ENCODE results near the gene ARPC2. TPM values are rescaled to one million over a fixed set of nuclear protein-coding genes. Genes with fewer than 3 reads are reported as not detected.

The ARPC2 gene
- total RNA-seq, 1 experiment from 2014 or later: 273 TPM

DNA sequence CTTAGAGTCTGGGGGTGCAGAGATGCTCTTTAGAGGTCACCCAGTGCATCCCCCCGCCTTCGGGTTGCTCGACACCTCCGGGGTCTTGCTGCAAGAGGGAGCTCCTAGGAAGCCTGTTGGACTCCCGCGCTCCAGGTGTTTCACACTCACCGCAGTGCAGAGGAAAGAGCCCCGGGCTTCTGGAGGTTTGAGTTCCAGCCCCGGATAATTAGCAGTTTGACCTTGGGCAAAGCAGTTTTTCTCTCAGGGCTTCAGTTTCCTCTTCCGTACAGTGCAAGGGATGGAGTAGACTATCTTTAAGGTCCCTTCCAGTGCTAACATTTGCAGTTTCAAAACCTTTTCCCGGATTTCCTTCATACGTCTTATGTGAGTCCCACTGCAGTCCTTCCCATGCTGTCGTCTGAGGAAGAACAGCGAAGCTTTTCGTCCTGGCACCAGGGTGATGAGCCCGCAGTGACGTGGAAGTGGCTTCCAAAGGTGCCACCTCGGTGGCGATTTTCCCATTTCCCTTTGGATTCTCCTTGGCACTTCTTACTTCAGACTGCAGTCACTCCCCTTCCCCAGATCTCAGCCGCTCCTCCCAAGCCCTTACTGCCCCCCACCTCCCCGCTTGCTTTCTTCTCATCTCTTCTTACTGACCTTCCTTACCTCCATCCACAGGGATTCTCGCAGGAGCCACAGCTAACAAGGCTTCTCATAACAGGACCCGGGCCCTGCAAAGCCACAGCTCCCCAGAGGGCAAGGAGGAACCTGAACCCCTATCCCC, 53.9 kb downstream of the ARPC2 start:
- POLR2A ChIA-PET (ENCODE audit: unreplicated experiment): interaction anchor here (0.5 to 1.6 kb wide), 6 partner anchors 16 to 452 kb away, joined by 3 to 13 read pairs (median 4); no protein-coding TSS in a partner anchor
- H3K79me2 ChIP-seq (ENCODE audit: low read depth): peaks cover 52% of the 10 kb centered on the region

DNA sequence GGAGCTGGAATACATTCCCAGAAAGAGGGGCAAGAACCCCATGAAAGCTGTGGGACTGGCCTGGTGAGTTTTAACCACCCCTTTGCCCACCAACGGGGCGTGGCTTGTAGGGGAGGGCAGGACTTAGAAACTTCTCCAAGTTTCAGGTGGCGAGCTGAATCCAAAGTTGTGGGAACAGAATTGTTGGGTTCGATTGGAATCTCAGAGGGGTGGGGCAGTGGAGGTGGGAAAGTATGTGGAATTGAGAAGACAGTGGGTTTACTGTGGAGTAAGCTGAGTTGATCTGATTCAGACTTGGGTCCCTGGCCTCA, 54.5 kb downstream of the ARPC2 start:
- intact Hi-C loops (cut with micrococcal nuclease; ENCODE audit: unreplicated experiment): loop anchor here (5.0 to 10.0 kb wide), 3 partner anchors 84 to 576 kb away; partner anchors contain the start of genes BCS1L and ZNF142
- POLR2A ChIA-PET (ENCODE audit: unreplicated experiment): interaction anchor here (0.5 to 0.9 kb wide), 4 partner anchors 24 to 117 kb away, joined by 3 to 4 read pairs (median 3); no protein-coding TSS in a partner anchor

More for the DNA sequence above, 53.9 kb downstream of the ARPC2 start:
- intact Hi-C loops (cut with micrococcal nuclease; ENCODE audit: unreplicated experiment): loop anchor here (1.0 to 10.0 kb wide), 4 partner anchors 84 to 576 kb away; partner anchors contain the start of genes BCS1L, CATIP and ZNF142
- BruUV-seq (replicated peaks): no TSS peak
- Histone ChIP-seq H2AFZ (peak overlapping the region; percentile 77), H4K20me1 (ENCODE audit: insufficient read depth) (peaks cover 24% of the 10 kb centered on the region), H3F3A (ENCODE audit: insufficient read depth, low read depth) (peaks cover 37% of the 10 kb centered on the region), H3K36me3 (ENCODE audit: low read depth) (peaks cover 18% of the 10 kb centered on the region), H3K27me3 (ENCODE audit: insufficient read depth, low read depth) (no peaks in the 10 kb centered on the region), H3K4me3 (peak overlapping the region; percentile 91), H3K4me1 (replicated peaks; ENCODE audit: insufficient read depth) (peaks cover 39% of the 10 kb centered on the region), H3K4me2 (peak overlapping the region; percentile 97), H3K27ac (peak overlapping the region; percentile 52), H3K9me2 (ENCODE audit: insufficient read depth) (no peaks in the 10 kb centered on the region), H3K9me3 (ENCODE audit: insufficient read depth, low read depth) (no peaks in the 10 kb centered on the region)
- CTCF ChIA-PET: interaction anchor here (0.8 to 2.9 kb wide), 6 partner anchors 12 to 196 kb away, joined by 3 to 26 read pairs (median 4); partner anchors contain the start of genes CATIP and TMBIM1
- peak in 1 of 2 experiments; percentile 40 for DNase-seq
- no peak for TF ChIP-seq EZH2 (IDR thresholded peaks at IDR 0.05; ENCODE audit: low read depth)
- TF ChIP-seq, protein P1, sequence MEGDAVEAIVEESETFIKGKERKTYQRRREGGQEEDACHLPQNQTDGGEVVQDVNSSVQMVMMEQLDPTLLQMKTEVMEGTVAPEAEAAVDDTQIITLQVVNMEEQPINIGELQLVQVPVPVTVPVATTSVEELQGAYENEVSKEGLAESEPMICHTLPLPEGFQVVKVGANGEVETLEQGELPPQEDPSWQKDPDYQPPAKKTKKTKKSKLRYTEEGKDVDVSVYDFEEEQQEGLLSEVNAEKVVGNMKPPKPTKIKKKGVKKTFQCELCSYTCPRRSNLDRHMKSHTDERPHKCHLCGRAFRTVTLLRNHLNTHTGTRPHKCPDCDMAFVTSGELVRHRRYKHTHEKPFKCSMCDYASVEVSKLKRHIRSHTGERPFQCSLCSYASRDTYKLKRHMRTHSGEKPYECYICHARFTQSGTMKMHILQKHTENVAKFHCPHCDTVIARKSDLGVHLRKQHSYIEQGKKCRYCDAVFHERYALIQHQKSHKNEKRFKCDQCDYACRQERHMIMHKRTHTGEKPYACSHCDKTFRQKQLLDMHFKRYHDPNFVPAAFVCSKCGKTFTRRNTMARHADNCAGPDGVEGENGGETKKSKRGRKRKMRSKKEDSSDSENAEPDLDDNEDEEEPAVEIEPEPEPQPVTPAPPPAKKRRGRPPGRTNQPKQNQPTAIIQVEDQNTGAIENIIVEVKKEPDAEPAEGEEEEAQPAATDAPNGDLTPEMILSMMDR (conservative IDR thresholded peaks at IDR 0.05): peak; percentile 18; the same call in 1 of the 2 replicates

More for the DNA sequence above, 54.5 kb downstream of the ARPC2 start:
- TF ChIP-seq, protein P1 (conservative IDR thresholded peaks at IDR 0.05): no peak
- TF ChIP-seq EZH2 (IDR thresholded peaks at IDR 0.05; ENCODE audit: low read depth): no peak
- Histone ChIP-seq H3K9me2 (ENCODE audit: insufficient read depth) (no peaks in the 10 kb centered on the region), H3K4me2 (peak overlapping the region; percentile 97), H4K20me1 (ENCODE audit: insufficient read depth) (peaks cover 19% of the 10 kb centered on the region), H3K9me3 (ENCODE audit: insufficient read depth, low read depth) (no peaks in the 10 kb centered on the region), H3K27ac (peak overlapping the region; percentile 52), H3K4me1 (replicated peaks; ENCODE audit: insufficient read depth) (peaks cover 39% of the 10 kb centered on the region), H3K36me3 (ENCODE audit: low read depth) (peaks cover 18% of the 10 kb centered on the region), H3K79me2 (ENCODE audit: low read depth) (peaks cover 52% of the 10 kb centered on the region), H2AFZ (peak overlapping the region; percentile 77; the same call in 1 of the 2 replicates), H3F3A (ENCODE audit: insufficient read depth, low read depth) (peaks cover 37% of the 10 kb centered on the region), H3K27me3 (ENCODE audit: insufficient read depth, low read depth) (no peaks in the 10 kb centered on the region), H3K4me3 (peak overlapping the region; percentile 91)
- no TSS peak for BruUV-seq (replicated peaks)
- DNase-seq: peak; percentile 49 to 72
- CTCF ChIA-PET: interaction anchor here (0.8 to 2.9 kb wide), 5 partner anchors 11 to 125 kb away, joined by 3 to 26 read pairs (median 4); partner anchors contain the start of genes CATIP and TMBIM1
